Measurements from ENCODE around the gene PUS1. TPM values are rescaled to one million over a fixed set of nuclear protein-coding genes. Genes with fewer than 3 reads are reported as not detected.

PUS1 gene
- total and polyA plus RNA-seq, 4 donors, result 6.5 to 20.2 (median 18.8) TPM

DNA sequence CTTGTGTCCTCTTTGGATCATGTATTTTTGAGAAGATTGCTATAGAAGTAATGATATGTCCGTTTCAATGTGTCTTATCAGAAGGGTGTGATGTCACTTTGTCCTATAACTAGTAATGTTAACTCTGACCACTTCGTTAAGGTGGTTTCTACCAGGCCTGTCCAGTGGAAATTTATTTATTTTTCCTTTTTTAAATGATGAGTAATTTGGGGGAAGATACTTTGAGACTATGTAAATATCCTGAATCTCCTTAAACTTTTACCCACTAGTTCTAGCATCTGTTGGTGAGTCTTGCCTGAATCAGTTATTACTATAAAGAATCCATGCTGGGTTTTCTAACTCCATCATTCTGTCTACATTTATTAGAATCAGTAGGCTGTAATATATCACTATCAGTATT, 36.0 kb downstream of the PUS1 start:
- no peaks in the 10 kb centered on the region for H3K27me3 ChIP-seq (ENCODE audit: control insufficient read depth in 1 of 2, insufficient read depth in 2 of 2, low read length in 1 of 2)
- H3K36me3 ChIP-seq (ENCODE audit: control insufficient read depth in 1 of 2, insufficient read depth in 2 of 2, low read length in 1 of 2), result no peaks in the 10 kb centered on the region
- intact Hi-C loops (cut with DNase I), result no loop called here
- 72 to 74% methylated on average over 2 of the region's 2 CpGs for WGBS, 2 donors
- DNase-seq (no peak), ATAC-seq (ENCODE audit: low FRiP score) (no peak)
- no peaks in the 10 kb centered on the region for H3K9me3 ChIP-seq (ENCODE audit: control insufficient read depth, low read length)
- no peaks in the 10 kb centered on the region for H3K4me1 ChIP-seq (ENCODE audit: control insufficient read depth in 1 of 2, insufficient read depth in 2 of 2, low read length in 2 of 2)
- no peak overlapping the region for H3K4me3 ChIP-seq (ENCODE audit: low read length in 2 of 2)
- no peak overlapping the region for H3K27ac ChIP-seq (ENCODE audit: low read depth in 1 of 2, low read length in 2 of 2)

DNA sequence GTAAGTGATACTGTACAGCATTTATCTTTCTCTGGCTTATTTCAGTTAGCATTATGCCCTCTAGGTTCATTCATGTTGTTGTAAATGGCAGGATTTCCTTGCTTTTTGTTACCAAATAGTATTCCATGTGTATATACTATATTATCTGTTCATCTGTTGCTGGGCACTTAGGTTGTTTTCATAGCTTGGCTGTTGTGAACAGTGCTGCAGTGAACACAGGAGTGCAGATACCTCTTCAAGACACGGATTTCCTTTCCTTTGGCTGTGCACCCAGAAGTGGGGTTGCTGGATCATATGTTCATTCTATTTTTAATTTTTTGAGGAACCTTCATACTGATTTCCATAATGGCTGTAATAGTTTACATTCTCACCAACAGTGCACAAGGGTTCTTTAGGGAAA, 42.1 kb downstream of the PUS1 start:
- intact Hi-C loops (cut with DNase I), result no loop called here
- no peak overlapping the region for H3K4me3 ChIP-seq (ENCODE audit: low read length in 2 of 2)
- H3K27ac ChIP-seq (ENCODE audit: low read depth in 1 of 2, low read length in 2 of 2), result no peak overlapping the region
- no peak for ATAC-seq (ENCODE audit: low FRiP score)
- DNase-seq, result no peak
- no peaks in the 10 kb centered on the region for H3K36me3 ChIP-seq (ENCODE audit: control insufficient read depth in 1 of 2, insufficient read depth in 2 of 2, low read length in 1 of 2)
- H3K9me3 ChIP-seq (ENCODE audit: control insufficient read depth, low read length), result no peaks in the 10 kb centered on the region
- H3K4me1 ChIP-seq (ENCODE audit: control insufficient read depth in 1 of 2, insufficient read depth in 2 of 2, low read length in 2 of 2), result no peaks in the 10 kb centered on the region
- WGBS, 2 donors, result 4 to 8% methylated on average over 1 of the region's 1 CpG
- no peaks in the 10 kb centered on the region for H3K27me3 ChIP-seq (ENCODE audit: control insufficient read depth in 1 of 2, insufficient read depth in 2 of 2, low read length in 1 of 2)

DNA sequence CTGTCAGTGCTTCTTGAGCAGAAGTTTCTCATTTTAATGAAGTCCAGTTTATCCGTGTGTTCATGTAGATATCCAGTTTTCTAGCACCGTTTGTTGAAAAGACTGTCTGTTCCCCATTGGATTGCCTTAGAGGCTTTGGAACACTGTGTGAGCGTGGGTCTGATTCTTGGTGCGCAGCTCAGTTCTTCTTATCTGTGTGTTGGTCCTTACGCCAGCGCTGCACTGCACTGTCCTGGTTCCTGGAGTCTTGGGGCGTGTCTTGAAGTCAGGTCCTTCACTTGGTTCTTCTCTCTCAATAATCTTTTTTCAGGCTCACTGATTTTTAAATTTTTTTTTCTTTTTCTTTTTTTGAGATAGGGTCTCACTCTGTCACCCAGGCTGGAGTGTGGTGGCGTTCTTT, 46.2 kb downstream of the PUS1 start:
- Histone ChIP-seq H3K4me3 (ENCODE audit: low read length in 2 of 2) (no peak overlapping the region), H3K27me3 (ENCODE audit: control insufficient read depth in 1 of 2, insufficient read depth in 2 of 2, low read length in 1 of 2) (no peaks in the 10 kb centered on the region), H3K4me1 (ENCODE audit: control insufficient read depth in 1 of 2, insufficient read depth in 2 of 2, low read length in 2 of 2) (no peaks in the 10 kb centered on the region), H3K27ac (ENCODE audit: low read depth in 1 of 2, low read length in 2 of 2) (no peak overlapping the region), H3K9me3 (ENCODE audit: control insufficient read depth, low read length) (no peaks in the 10 kb centered on the region), H3K36me3 (ENCODE audit: control insufficient read depth in 1 of 2, insufficient read depth in 2 of 2, low read length in 1 of 2) (no peaks in the 10 kb centered on the region)
- no peak for ATAC-seq (ENCODE audit: low FRiP score)
- peak in 1 of 2 donors; percentile 26 for DNase-seq
- intact Hi-C loops (cut with DNase I), result no loop called here
- WGBS, 2 donors, result 90 to 95% methylated on average over 8 of the region's 8 CpGs

DNA sequence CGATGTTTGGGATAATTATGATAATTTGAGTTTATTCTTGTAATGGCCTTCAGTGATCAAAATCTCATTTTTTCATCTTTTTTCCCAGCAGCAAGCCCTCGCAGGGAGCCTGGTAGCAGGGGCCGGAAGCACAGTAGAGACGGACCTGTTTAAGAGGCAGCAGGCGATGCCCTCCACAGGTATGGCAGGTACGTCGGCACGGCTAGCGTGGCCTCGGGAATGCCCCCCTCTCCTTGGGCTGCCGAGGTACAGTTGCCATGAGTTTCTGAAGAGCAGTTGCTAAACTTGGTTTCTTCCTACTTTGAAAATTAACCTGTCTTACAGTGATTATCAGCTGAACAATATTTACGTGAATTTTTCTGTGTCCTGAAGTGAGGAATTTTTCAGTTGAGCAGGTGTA, 50.5 kb downstream of the PUS1 start:
- DNase-seq, result no peak
- WGBS, 2 donors, result 86 to 89% methylated on average over 12 of the region's 12 CpGs
- Histone ChIP-seq H3K9me3 (ENCODE audit: control insufficient read depth, low read length) (no peaks in the 10 kb centered on the region), H3K27me3 (ENCODE audit: control insufficient read depth in 1 of 2, insufficient read depth in 2 of 2, low read length in 1 of 2) (no peaks in the 10 kb centered on the region), H3K27ac (ENCODE audit: low read depth in 1 of 2, low read length in 2 of 2) (no peak overlapping the region), H3K4me1 (ENCODE audit: control insufficient read depth in 1 of 2, insufficient read depth in 2 of 2, low read length in 2 of 2) (no peaks in the 10 kb centered on the region), H3K4me3 (ENCODE audit: low read length in 2 of 2) (no peak overlapping the region), H3K36me3 (ENCODE audit: control insufficient read depth in 1 of 2, insufficient read depth in 2 of 2, low read length in 1 of 2) (peaks cover 5 to 8% of the 10 kb centered on the region in 2 donors)
- intact Hi-C loops (cut with DNase I), result no loop called here
- no peak for ATAC-seq (ENCODE audit: low FRiP score)

DNA sequence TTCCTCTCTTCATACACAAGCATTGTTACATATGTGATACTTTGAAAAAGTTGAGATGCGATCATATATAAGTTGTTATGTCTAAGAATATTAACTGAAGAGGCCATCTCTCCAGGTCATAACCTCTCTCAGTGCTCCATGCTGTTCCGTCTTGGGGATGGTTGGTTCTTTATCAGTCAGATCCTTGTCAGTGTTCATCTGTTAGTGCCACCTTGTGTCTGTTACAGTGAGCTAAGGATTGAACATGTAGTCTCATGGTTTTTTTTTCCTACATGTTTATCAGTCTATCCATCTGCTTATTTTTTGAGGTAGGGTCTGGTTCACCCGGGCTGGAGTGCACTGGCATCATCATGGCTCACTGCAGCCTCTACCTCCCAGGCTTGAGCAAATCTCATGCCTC, 51.2 kb downstream of the PUS1 start:
- intact Hi-C loops (cut with DNase I), result no loop called here
- ATAC-seq (ENCODE audit: low FRiP score) (no peak), DNase-seq (no peak)
- no peak overlapping the region for H3K27ac ChIP-seq (ENCODE audit: low read depth in 1 of 2, low read length in 2 of 2)
- WGBS, 2 donors, result 74% methylated on average over 3 of the region's 3 CpGs
- H3K4me3 ChIP-seq (ENCODE audit: low read length in 2 of 2), result no peak overlapping the region
- H3K27me3 ChIP-seq (ENCODE audit: control insufficient read depth in 1 of 2, insufficient read depth in 2 of 2, low read length in 1 of 2), result no peaks in the 10 kb centered on the region
- no peaks in the 10 kb centered on the region for H3K9me3 ChIP-seq (ENCODE audit: control insufficient read depth, low read length)
- H3K36me3 ChIP-seq (ENCODE audit: control insufficient read depth in 1 of 2, insufficient read depth in 2 of 2, low read length in 1 of 2), result peaks cover 5 to 8% of the 10 kb centered on the region in 2 donors
- H3K4me1 ChIP-seq (ENCODE audit: control insufficient read depth in 1 of 2, insufficient read depth in 2 of 2, low read length in 2 of 2), result no peaks in the 10 kb centered on the region

DNA sequence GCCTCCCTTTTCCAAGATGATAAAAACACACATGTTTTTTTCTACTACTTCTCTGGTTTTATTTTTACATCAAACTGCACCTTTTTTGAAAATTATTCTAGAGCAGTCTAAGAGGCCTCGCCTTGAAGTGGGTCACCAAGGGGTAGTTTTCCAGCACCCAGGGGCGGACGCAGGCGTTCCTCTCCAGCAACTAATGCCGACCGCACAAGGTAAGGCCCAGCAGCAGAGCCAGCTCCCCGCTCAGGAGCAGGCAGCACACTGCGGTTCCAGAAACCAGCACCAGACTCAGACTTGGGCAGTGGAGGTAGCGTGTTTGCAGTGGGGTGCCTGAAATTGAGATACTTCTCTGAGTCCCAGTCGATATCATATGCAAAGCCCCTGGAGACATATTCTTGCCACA, 52.3 kb downstream of the PUS1 start:
- Histone ChIP-seq H3K4me1 (ENCODE audit: control insufficient read depth in 1 of 2, insufficient read depth in 2 of 2, low read length in 2 of 2) (no peaks in the 10 kb centered on the region), H3K9me3 (ENCODE audit: control insufficient read depth, low read length) (no peaks in the 10 kb centered on the region), H3K27ac (ENCODE audit: low read depth in 1 of 2, low read length in 2 of 2) (no peak overlapping the region), H3K36me3 (ENCODE audit: control insufficient read depth in 1 of 2, insufficient read depth in 2 of 2, low read length in 1 of 2) (peaks cover 5 to 8% of the 10 kb centered on the region in 2 donors), H3K4me3 (ENCODE audit: low read length in 2 of 2) (no peak overlapping the region), H3K27me3 (ENCODE audit: control insufficient read depth in 1 of 2, insufficient read depth in 2 of 2, low read length in 1 of 2) (no peaks in the 10 kb centered on the region)
- ATAC-seq (ENCODE audit: low FRiP score), result no peak
- intact Hi-C loops (cut with DNase I), result no loop called here
- 94 to 95% methylated on average over 10 of the region's 10 CpGs for WGBS, 2 donors
- no peak for DNase-seq

DNA sequence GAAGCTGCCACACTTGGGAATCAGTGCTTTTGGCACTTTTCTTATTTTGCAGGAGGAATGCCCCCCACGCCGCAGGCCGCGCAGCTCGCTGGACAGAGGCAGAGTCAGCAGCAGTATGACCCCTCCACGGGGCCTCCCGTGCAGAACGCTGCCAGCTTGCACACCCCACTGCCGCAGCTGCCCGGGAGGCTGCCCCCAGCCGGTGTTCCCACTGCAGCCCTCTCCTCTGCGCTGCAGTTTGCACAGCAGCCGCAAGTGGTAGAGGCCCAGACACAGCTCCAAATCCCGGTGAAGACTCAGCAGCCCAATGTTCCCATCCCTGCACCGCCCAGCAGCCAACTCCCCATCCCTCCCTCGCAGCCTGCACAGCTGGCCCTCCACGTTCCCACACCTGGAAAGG, 53.0 kb downstream of the PUS1 start:
- H3K4me3 ChIP-seq (ENCODE audit: low read length in 2 of 2), result no peak overlapping the region
- no peaks in the 10 kb centered on the region for H3K4me1 ChIP-seq (ENCODE audit: control insufficient read depth in 1 of 2, insufficient read depth in 2 of 2, low read length in 2 of 2)
- no peaks in the 10 kb centered on the region for H3K27me3 ChIP-seq (ENCODE audit: control insufficient read depth in 1 of 2, insufficient read depth in 2 of 2, low read length in 1 of 2)
- intact Hi-C loops (cut with DNase I), result no loop called here
- peaks cover 5 to 8% of the 10 kb centered on the region in 2 donors for H3K36me3 ChIP-seq (ENCODE audit: control insufficient read depth in 1 of 2, insufficient read depth in 2 of 2, low read length in 1 of 2)
- H3K9me3 ChIP-seq (ENCODE audit: control insufficient read depth, low read length), result no peaks in the 10 kb centered on the region
- ATAC-seq (ENCODE audit: low FRiP score) (no peak), DNase-seq (no peak)
- H3K27ac ChIP-seq (ENCODE audit: low read depth in 1 of 2, low read length in 2 of 2), result no peak overlapping the region
- 93 to 95% methylated on average over 14 to 17 of the region's 17 CpGs for WGBS, 2 donors

DNA sequence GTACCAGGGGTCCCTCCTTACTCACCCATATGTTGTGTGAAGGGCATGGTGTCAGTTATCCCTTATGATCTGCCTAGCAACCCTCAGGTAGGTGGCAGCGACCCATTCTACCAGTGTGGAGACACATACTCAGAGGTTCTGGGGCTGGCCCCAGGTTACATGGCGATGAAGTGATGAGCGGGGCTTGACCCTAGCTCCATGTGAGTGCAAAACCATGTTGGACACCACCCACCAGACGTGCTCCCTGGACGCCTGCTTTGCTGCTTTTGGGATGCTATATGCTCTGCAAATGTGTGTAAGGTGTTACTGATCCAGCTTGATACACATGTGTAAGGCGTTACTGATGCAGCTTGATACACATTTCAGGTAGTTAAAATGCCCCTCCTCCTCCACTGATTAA, 54.0 kb downstream of the PUS1 start:
- Histone ChIP-seq H3K4me1 (ENCODE audit: control insufficient read depth in 1 of 2, insufficient read depth in 2 of 2, low read length in 2 of 2) (no peaks in the 10 kb centered on the region), H3K9me3 (ENCODE audit: control insufficient read depth, low read length) (no peaks in the 10 kb centered on the region), H3K36me3 (ENCODE audit: control insufficient read depth in 1 of 2, insufficient read depth in 2 of 2, low read length in 1 of 2) (peaks cover 5 to 10% of the 10 kb centered on the region in 2 donors), H3K27me3 (ENCODE audit: control insufficient read depth in 1 of 2, insufficient read depth in 2 of 2, low read length in 1 of 2) (no peaks in the 10 kb centered on the region), H3K27ac (ENCODE audit: low read depth in 1 of 2, low read length in 2 of 2) (no peak overlapping the region), H3K4me3 (ENCODE audit: low read length in 2 of 2) (no peak overlapping the region)
- no peak for DNase-seq
- intact Hi-C loops (cut with DNase I), result no loop called here
- WGBS, 2 donors, result 92 to 95% methylated on average over 6 of the region's 6 CpGs
- ATAC-seq (ENCODE audit: low FRiP score), result no peak

DNA sequence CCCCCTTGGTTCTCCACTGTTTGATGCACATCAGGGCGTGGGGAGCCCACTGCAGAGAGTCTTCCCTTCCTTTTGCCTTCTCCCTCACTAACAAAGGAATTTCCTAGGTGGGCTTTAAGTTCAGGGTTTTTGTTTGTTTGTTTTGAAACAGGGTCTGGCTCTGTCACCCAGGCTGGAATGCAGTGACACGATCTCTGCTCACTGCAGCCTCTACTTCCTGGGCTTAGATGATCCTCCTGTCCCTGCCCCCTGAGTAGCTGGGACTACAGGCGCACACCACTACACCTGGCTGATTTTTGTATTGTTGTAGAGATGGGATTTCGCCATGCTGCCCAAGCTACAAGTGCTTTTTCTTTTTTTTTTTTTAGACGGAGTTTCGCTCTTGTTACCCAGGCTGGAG, 54.5 kb downstream of the PUS1 start:
- Histone ChIP-seq H3K4me1 (ENCODE audit: control insufficient read depth in 1 of 2, insufficient read depth in 2 of 2, low read length in 2 of 2) (no peaks in the 10 kb centered on the region), H3K27me3 (ENCODE audit: control insufficient read depth in 1 of 2, insufficient read depth in 2 of 2, low read length in 1 of 2) (no peaks in the 10 kb centered on the region), H3K4me3 (ENCODE audit: low read length in 2 of 2) (no peak overlapping the region), H3K36me3 (ENCODE audit: control insufficient read depth in 1 of 2, insufficient read depth in 2 of 2, low read length in 1 of 2) (peaks cover 5 to 10% of the 10 kb centered on the region in 2 donors), H3K9me3 (ENCODE audit: control insufficient read depth, low read length) (no peaks in the 10 kb centered on the region), H3K27ac (ENCODE audit: low read depth in 1 of 2, low read length in 2 of 2) (no peak overlapping the region)
- DNase-seq (no peak), ATAC-seq (ENCODE audit: low FRiP score) (no peak)
- intact Hi-C loops (cut with DNase I), result no loop called here
- 79 to 80% methylated on average over 6 of the region's 6 CpGs for WGBS, 2 donors
